ENCODE measurements around the gene NRXN3.

DNA sequence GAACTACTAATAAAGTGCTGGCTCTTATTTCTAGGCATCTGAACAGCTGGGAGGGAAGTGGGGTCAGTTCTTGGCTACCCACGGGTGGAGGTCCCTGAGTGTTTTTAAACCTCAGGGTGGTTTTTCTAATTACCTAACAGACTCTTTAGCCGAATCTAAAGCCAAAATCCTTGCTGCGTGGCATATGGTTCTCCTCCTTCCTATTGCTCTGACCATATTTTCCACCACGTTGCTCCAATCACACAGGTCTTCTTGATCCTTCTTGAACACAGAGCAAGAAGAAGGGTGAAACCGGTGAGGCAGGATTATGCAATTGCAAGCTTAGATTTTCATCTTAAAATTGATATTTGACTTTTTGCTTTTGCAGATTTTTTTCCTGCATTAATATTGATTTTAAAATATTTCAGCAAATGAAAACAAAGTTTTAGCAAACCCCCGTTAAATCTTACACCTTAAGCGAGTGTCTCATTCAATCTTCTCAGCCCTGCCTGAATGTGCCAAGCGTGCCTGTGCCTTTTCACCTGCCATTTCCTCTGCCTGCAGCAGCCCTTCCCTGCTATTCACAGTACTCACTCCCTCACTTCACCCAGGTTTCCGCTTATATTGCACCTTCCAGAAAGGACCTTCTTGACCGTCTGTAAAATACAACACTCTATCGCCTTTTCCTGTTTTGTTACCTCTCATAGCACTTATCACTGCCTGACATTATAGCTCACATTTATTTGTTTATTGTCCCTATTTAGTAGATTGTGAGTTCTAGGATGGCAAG, 1535.1 kb downstream of the NRXN3 start:
- TF ChIP-seq CTCF (IDR thresholded peaks at IDR 0.05), result no peak
- no peak for TF ChIP-seq POLR2A (IDR thresholded peaks at IDR 0.05)

Data from heart left ventricle (tissue), 13 donors.